GM21367 (cell line): Measurements from ENCODE around the gene EHBP1.
"Not testable (repeated sequence)": the region's sequence is repeated elsewhere in the genome, so short reads cannot be mapped to it uniquely, and the experiment has no call there.

Source experiments
- ATAC-seq: cut with Tn5 transposase; IDR thresholded peaks from one replicate; pipeline ENCODE4 v1.9.1; 2021; ENCODE audit not compliant: unreplicated experiment

Gene EHBP1

GRCh38 chr2:62732262-62732777 lies 26.8 kb downstream of the EHBP1 start:
- ATAC-seq, result no peak

DNA sequence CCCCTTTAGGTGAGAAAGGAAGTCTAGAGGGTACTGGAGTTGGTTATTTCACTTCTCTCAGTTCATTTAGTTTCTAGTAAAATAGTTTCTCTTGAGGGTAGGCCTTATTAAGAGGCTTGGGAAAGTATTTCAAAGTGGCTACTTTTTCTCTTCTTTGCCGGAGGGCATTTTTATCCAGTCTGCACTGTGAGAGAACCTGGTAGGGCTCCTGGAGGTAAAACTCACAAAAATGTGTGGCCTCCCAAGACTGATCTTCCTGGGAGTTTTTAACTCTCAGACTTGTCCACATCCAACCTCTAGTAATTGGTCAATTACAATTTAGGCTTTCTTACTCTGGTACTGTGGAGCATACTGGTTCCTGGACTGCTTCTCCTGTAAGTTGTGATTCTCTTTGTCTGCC lies 28.0 kb downstream of the EHBP1 start:
- ATAC-seq, result no peak

- ATAC-seq, result no peak
Observed at GRCh38 chr2:62736899-62737559, 31.5 kb downstream of the EHBP1 start.

DNA sequence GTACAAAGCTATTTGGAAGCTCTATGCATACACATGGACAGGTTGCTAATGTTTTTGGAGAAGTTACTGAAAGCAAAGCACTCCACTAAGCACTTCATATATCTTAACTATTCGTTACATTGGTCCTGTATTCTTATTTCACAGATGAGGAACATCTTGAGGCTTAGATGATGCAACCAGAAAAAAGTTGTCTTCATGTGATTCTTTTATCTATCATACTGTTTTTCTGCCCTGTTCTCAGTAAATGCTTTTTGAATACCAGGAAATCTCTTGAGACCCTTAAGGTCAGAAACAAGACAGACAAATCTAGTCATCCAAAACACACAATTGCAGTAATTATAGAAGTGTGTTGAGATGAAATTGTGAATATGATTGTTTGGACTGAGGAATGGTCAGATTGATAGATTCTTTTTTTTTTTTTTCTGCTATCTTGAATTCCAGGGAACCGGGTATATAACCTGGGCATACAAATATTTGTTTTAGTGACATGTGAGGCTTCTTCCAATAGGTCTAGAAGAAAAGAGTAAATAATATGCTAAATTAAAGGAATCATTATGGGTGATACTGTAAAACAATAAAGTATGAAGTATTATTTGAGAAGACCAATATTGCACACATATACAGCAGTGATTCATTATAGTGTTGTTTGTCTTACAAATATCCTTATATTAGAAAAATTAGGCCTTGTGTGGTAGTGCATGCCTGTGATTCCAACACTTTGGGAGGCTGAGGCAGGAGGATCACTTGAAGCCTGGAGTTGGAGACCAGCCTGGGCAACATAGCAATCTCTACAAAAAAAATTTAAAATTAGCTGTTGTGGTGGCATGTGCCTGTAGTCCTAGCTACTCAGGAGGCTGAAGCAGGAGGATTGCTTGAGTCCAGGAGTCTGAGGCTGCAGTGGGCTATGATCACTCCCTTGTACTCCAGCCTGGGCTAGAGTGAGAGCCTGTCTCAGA lies 33.7 kb downstream of the EHBP1 start:
- ATAC-seq, result no peak

GRCh38 chr2:62740221-62740620 lies 34.7 kb downstream of the EHBP1 start:
- no peak for ATAC-seq

GRCh38 chr2:62741127-62741526 lies 35.6 kb downstream of the EHBP1 start:
- no peak for ATAC-seq

DNA sequence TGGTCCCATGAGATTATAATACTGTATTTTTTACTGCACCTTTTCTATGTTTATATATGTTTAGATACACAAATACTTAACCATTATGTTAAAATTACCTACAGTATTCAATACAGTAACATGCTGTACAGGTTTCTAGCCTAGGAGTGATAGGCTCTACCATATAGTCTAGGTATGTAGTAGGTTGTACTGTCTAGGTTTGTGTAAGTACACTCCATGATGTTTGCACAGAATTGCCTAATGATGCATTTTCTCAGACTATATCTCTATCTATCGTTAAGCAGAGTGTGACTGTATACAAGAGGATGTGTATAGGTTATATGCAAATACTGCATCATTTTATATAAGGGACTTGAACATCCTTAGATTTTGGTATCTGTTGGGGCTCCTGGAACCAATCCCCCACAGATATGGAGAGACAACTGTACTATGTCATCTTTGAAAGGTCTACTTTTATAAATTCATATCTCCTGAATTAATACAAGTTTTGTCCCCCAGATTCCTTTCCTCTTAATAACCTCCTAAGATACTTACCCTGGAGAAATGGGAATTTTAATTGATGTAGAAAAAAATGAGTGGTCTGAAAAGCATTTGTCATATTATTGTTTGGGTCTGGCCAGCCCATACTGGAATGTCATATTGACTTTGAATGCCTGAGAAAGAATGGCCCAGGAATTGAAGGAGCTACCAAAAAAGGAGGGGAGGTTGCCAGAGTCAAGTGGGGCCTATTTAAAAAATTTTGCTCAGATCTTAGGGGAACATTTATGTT lies 36.6 kb downstream of the EHBP1 start:
- ATAC-seq, result no peak

DNA sequence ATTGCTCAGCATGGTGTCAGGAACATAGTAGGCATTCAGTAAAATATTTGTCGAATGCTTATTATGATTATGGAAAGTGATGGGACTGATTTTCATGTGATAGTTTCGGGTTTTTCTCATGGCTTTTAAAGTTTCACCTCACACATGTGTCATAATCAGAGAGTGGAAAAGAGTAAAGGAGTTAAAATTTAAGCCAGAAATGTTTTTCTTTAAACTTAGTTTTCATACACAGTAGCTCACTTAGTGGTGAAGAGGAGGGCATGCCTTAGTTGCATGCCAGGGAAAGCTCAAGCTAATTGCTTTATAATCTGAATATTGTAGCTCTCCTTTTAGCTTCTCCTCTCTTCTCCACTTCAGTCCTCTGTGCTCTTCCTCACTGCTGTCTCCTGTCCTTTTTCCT lies 38.0 kb downstream of the EHBP1 start:
- ATAC-seq, result no peak

- no peak for ATAC-seq
Observed at GRCh38 chr2:62744603-62745002, 39.1 kb downstream of the EHBP1 start.

GRCh38 chr2:62745891-62746481 lies 40.5 kb downstream of the EHBP1 start:
- no peak for ATAC-seq

- no peak for ATAC-seq
Observed at GRCh38 chr2:62747169-62747568, 41.7 kb downstream of the EHBP1 start.

DNA sequence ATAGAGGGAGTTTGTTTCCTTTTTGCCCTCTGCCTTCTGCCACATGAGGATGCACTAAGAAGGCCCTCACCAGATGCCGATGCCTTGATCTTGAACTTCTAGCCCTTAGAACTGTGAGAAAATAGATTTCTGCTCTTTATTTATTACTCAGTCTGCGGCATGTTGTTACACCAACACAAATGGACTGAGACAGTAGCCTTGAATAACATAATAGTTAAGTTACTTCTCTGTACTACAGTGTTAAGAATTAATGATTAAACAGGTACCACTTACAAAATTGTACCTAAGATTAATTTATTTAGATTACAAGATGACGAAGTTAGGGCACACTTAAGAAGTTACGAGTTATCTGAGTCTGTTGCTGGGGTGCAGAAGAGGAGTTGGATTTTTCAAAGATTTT lies 42.4 kb downstream of the EHBP1 start:
- no peak for ATAC-seq

GRCh38 chr2:62749111-62749510 lies 43.6 kb downstream of the EHBP1 start:
- ATAC-seq, result not testable (repeated sequence)

DNA sequence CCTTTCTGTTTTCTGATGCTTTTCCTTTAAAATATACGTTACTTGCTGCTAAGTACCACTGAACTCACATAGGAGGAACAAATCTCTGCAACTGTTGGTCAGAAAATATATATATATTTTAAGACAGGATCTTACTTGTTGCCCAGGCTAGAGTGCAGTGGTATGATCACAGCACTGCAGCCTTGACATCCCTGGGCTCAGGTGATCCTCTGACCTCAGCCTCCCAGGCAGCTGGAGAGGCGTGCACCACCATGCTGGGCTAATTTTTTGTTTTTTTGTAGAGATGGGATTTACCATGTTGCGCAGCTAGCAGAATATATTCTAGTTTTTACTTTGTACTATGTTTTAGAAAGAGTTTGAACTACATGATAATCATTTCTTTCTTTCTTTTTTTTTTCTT lies 51.5 kb downstream of the EHBP1 start:
- ATAC-seq, result no peak

DNA sequence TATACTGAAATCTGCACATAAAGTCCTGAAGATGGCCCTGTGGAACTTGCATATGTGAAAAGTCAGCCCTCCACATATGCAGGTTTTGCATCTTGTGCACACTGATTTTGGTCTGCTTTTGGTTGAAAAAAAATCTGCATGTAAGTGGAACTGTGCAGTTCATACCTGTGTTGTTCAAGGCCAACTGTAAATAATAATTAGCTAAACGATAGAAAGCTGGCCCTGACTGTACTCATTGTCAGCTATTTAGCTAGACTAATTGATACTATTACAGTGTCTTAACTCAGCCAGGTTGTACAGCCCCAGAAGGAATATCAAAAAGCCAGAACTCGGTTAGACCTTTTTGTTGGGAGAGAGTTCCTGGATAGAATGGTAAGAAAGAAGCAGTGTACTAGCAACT lies 54.5 kb downstream of the EHBP1 start:
- ATAC-seq, result no peak

- ATAC-seq, result no peak
Observed at GRCh38 chr2:62760555-62760954, 55.0 kb downstream of the EHBP1 start.

- no peak for ATAC-seq
Observed at GRCh38 chr2:62765619-62766376, 60.3 kb downstream of the EHBP1 start.

DNA sequence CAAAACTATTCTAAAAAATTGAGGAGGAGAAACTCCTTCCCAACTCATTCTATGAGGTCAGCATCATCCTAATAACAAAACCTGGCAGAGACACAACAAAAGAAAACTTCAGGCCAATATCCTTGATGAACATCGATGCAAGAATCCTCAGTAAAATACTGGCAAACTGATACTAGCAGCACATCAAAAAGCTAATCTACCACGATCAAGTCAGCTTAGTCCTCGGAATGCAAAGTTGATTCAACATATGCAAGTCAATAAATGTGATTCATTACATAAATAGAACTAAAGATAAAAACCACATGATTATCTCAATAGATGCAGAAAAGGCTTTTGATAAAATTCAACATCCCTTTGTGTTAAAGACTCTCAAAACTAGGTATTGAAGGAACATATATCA lies 63.1 kb downstream of the EHBP1 start:
- no peak for ATAC-seq

DNA sequence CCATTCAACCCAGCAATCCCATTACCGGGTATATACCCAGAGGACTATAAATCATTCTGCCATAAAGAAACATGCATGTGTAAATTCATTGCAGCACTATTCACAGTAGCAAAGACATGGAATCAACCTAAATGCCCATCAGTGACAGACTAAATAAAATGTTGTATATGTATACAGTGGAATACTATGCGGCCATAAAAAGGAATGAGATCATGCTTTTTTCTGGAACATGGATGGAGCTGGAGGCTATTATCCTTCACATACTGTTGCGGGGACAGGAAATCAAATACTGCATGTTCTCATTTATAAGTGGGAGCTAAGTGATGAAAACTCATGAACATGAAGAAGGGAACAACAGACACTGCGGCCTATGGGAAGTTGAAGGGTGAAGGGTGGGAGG lies 65.1 kb downstream of the EHBP1 start:
- ATAC-seq, result no peak
